NCI-H2196 (cell line): ENCODE results near the gene CNTNAP4.

Experiments used
- DNase-seq: peaks from one replicate; lab custom pipeline; 2025; ENCODE audit not compliant: unreplicated experiment; lab: John Stamatoyannopoulos, UW

CNTNAP4 gene

GRCh38 chr16:76303637-76304314, 26.6 kb downstream of the CNTNAP4 start:
- no peak for DNase-seq

- no peak for DNase-seq
These were observed 32.6 kb downstream of the CNTNAP4 start for GRCh38 chr16:76309639-76310335.

- no peak for DNase-seq
These were observed 34.1 kb downstream of the CNTNAP4 start for GRCh38 chr16:76311260-76311659.

- DNase-seq: no peak
These were observed 41.4 kb downstream of the CNTNAP4 start for GRCh38 chr16:76318565-76318964.

- DNase-seq: no peak
These were observed 51.9 kb downstream of the CNTNAP4 start for GRCh38 chr16:76329106-76329505.

GRCh38 chr16:76335180-76335974, 58.2 kb downstream of the CNTNAP4 start:
- no peak for DNase-seq

- no peak for DNase-seq
These were observed 58.9 kb downstream of the CNTNAP4 start for GRCh38 chr16:76336112-76336511.

GRCh38 chr16:76338472-76338871, 61.3 kb downstream of the CNTNAP4 start:
- no peak for DNase-seq

- no peak for DNase-seq
These were observed 66.6 kb downstream of the CNTNAP4 start for GRCh38 chr16:76343769-76344168.

GRCh38 chr16:76345163-76345661, 68.0 kb downstream of the CNTNAP4 start:
- DNase-seq: no peak

GRCh38 chr16:76346210-76346609, 69.0 kb downstream of the CNTNAP4 start:
- DNase-seq: no peak

GRCh38 chr16:76351441-76351840, 74.2 kb downstream of the CNTNAP4 start:
- no peak for DNase-seq

GRCh38 chr16:76360404-76360803, 83.2 kb downstream of the CNTNAP4 start:
- DNase-seq: no peak

GRCh38 chr16:76370344-76370743, 93.1 kb downstream of the CNTNAP4 start:
- DNase-seq: no peak

- no peak for DNase-seq
These were observed 94.2 kb downstream of the CNTNAP4 start for GRCh38 chr16:76371441-76371840.

- no peak for DNase-seq
These were observed 96.8 kb downstream of the CNTNAP4 start for GRCh38 chr16:76373998-76374397.

GRCh38 chr16:76376988-76377387, 99.8 kb downstream of the CNTNAP4 start:
- DNase-seq: no peak

GRCh38 chr16:76378020-76378419, 100.8 kb downstream of the CNTNAP4 start:
- no peak for DNase-seq

GRCh38 chr16:76381096-76381495, 103.9 kb downstream of the CNTNAP4 start:
- no peak for DNase-seq

- DNase-seq: no peak
These were observed 108.5 kb downstream of the CNTNAP4 start for GRCh38 chr16:76385601-76386230.

GRCh38 chr16:76386784-76387183, 109.6 kb downstream of the CNTNAP4 start:
- no peak for DNase-seq
